HUES6 (cell line): ENCODE measurements around the gene KIRREL3.

Experiments
- H3K27ac ChIP-seq: 2 replicates; pipeline ENCODE4 v1.7.0; 2013; ENCODE audit warnings: low read depth, mild to moderate bottlenecking, low read length, inconsistent platforms
- H3K27me3 ChIP-seq: 2 replicates; pipeline ENCODE4 v1.6.1; 2013; ENCODE audit warnings: low read length; ENCODE audit not compliant: control insufficient read depth, insufficient read depth
- H3K36me3 ChIP-seq: 2 replicates; pipeline ENCODE4 v1.6.1; 2013; ENCODE audit warnings: low read length; ENCODE audit not compliant: control insufficient read depth, insufficient read depth
- H3K4me1 ChIP-seq: 2 replicates; pipeline ENCODE4 v1.6.1; 2013; ENCODE audit warnings: low read length; ENCODE audit not compliant: control insufficient read depth, insufficient read depth
- H3K4me3 ChIP-seq: 2 replicates; pipeline ENCODE4 v1.5.1; 2013; ENCODE audit warnings: low read depth, low read length
- H3K9ac ChIP-seq: one replicate; pipeline ENCODE4 v1.6.1; 2013; ENCODE audit warnings: mild to moderate bottlenecking, low read length
- H3K9me3 ChIP-seq: 2 replicates; pipeline ENCODE4 v1.6.1; 2013; ENCODE audit warnings: low read depth, low read length; ENCODE audit not compliant: control insufficient read depth, insufficient read depth

Gene KIRREL3

DNA sequence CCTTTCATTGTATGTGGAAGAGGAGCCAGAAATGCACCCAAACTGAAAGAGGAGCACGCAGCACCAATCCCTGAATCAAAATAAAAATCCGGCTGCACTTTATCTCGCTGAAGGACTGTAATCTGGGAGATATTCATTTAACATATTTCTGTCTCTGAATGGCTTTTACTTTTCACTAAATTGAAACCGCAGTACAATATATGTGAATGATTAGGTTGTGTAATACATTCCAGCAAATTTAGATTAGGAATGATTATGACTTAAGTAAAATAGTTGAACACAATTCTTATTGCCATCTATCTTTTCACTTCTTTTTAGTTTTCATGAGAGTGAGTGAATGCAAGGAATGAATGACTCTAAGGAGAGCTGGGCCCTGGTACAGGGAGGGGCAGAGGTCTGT is 413.0 kb downstream of the KIRREL3 start:
- Histone ChIP-seq H3K4me3 (no peak overlapping the region), H3K4me1 (peaks cover 48% of the 10 kb centered on the region), H3K36me3 (no peaks in the 10 kb centered on the region), H3K9me3 (no peaks in the 10 kb centered on the region), H3K27ac (no peak overlapping the region), H3K9ac (no peak overlapping the region), H3K27me3 (no peaks in the 10 kb centered on the region)

DNA sequence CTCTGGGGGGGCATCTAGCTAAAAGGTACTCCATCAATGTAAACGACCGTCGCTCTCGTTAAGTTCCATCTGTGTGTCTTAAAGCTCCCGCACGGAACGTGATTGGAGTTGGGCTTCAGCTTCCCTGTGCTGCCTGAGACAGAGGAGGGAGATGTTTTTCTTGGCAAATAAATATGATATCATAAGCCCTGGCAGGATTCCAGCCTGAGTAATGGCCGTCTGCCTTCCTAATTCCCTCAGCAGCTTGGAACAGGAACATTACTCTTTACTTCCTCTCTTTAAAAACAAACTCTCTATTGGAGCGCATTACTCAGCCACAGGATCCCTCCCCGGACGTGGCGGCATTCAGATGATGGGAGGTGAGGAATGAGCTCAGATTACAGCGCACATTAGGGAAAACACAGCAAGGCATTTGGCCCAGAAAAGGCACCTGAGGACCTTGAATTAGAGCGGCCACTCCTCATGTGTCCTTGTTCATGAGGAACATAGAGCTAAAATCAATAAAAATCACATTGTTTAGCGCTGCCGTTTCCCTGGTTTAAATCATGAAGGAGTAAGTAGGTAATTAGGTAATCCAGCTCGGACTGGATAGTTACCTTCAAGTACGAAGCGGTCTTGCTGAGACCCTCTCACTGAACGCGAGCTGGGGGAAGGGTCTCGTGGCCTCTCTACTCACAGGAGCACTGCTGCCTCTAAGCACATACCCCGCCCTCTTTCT is 414.6 kb downstream of the KIRREL3 start:
- Histone ChIP-seq H3K4me3 (peak overlapping the region; percentile 15; the same call in 1 of the 2 replicates), H3K9ac (no peak overlapping the region), H3K4me1 (peaks cover 43% of the 10 kb centered on the region), H3K27me3 (no peaks in the 10 kb centered on the region), H3K9me3 (no peaks in the 10 kb centered on the region), H3K36me3 (no peaks in the 10 kb centered on the region), H3K27ac (0 out of 2 replicates have a peak overlapping the region, but pooled peaks have one; percentile 6)

DNA sequence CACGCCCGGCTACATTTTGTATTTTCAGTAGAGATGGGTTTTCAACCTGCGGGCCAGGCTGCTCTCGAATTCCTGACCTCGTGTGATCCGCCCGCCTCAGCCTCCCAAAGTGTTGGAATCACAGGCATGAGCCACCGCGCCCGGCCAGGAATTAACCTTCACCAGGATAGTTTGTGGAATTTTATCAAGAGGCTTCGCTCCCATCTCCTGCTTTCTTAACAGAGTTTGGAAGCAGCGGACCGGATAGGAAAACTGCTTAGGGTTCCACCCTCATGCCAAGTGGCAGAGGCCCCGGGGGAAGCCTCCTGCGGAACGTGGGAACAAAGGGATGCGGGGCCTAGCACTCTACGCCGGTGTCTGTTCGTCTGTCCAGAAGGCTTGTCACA is 415.2 kb downstream of the KIRREL3 start:
- Histone ChIP-seq H3K27me3 (no peaks in the 10 kb centered on the region), H3K27ac (no peak overlapping the region), H3K4me3 (peak overlapping the region; percentile 15; the same call in 1 of the 2 replicates), H3K4me1 (peaks cover 43% of the 10 kb centered on the region), H3K9ac (no peak overlapping the region), H3K9me3 (no peaks in the 10 kb centered on the region), H3K36me3 (no peaks in the 10 kb centered on the region)

DNA sequence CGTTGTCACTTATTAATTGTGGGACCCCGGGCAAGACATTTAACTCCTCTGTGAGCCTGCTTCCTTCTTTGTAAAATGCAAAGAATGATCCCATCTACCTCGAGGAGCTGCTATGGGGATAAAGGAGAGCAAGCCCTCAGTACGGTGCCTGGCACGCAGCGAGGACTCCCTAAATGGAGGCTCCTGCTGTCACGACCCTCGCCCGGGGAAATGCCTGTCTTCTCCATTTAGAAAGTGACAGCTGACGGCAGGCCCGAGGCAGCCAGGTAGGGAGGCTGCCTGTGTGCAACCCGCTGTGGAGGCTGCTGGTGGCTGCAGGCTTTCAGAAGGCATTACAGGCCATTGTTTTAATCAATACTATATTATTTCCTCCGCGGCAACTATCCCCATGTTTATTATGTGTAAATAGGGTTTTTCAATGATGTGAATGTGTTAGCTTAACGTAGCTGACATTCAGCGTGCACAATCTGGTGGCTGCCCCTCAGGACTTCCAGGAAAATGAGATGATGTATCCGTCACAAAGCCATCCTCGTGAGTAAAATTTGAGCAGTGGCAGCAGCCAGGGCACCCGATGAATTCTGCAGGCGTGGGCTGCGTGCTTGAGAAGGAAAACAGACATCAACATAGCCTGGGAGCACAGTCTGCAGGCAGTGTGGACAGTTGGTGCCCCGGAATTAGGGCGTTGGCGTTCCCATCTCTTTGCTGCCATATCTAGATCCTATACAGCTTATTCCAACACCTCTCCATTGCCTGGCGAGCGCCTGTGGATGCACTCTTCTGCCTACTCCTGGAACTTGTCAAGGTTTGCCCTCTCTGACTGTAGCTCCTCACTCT is 416.8 kb downstream of the KIRREL3 start:
- Histone ChIP-seq H3K4me3 (no peak overlapping the region), H3K4me1 (peaks cover 37% of the 10 kb centered on the region), H3K9me3 (no peaks in the 10 kb centered on the region), H3K27me3 (no peaks in the 10 kb centered on the region), H3K9ac (no peak overlapping the region), H3K27ac (no peak overlapping the region), H3K36me3 (no peaks in the 10 kb centered on the region)

DNA sequence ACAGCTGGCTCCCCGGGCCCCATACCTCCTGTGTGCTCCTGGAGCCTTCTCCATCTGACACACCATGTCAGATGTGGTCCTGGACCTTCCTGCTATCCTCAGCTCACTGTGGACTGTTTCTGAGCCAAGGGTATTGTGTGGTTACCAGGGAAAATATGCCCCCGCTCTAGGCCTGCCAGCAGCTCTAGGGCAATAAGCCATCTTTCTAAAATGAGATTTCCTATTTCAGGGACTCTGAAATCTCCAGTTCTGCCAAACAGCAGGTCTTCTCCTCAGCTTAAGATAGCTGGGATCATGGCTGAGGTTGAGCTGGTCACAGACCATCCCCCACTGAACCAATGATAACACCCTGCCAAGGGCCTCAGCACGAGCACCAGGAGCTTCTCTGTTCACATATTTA is 417.5 kb downstream of the KIRREL3 start:
- no peak overlapping the region for H3K9ac ChIP-seq
- H3K9me3 ChIP-seq = no peaks in the 10 kb centered on the region
- H3K36me3 ChIP-seq = no peaks in the 10 kb centered on the region
- peaks cover 30% of the 10 kb centered on the region for H3K4me1 ChIP-seq
- no peaks in the 10 kb centered on the region for H3K27me3 ChIP-seq
- H3K27ac ChIP-seq = no peak overlapping the region
- no peak overlapping the region for H3K4me3 ChIP-seq

DNA sequence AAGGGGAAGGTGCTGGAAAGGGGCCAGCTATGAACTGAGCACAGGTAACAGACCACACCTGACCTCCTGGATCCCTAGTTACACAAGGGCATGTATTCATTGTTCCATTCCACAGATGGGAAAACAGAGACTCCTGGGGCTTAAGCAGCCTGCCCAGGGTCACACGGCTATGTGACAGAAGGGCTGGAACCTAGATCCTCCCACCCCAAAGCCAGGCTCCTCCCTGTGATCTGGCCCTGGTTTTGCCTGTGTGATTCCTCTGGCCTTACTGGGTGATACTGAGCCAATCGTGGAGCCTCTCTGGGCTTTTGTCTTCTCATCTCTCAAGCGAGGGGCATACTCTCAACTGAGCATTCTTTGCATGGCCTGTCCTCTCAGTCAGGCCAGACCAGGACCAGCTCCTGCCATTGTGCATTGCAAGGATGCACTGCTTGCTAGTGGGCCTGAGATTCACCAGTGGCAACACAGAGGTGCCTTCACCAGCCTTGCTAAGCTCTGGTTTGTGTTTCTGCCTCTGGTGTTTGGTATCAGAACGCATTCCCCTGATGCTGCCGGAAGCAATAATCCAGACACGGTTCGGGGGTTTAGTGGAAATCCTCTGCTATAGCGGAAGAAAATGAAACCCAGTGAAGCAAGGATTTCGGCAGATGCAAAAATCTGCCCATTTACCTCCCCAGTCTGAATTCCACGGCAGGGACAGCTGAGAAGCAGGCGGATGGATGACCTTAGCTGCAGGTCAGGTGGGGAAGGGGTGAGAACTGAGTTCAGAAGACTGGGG is 418.5 kb downstream of the KIRREL3 start:
- no peaks in the 10 kb centered on the region for H3K36me3 ChIP-seq
- peaks cover 25% of the 10 kb centered on the region for H3K4me1 ChIP-seq
- no peak overlapping the region for H3K9ac ChIP-seq
- H3K4me3 ChIP-seq = no peak overlapping the region
- no peaks in the 10 kb centered on the region for H3K27me3 ChIP-seq
- H3K27ac ChIP-seq = no peak overlapping the region
- H3K9me3 ChIP-seq = no peaks in the 10 kb centered on the region

DNA sequence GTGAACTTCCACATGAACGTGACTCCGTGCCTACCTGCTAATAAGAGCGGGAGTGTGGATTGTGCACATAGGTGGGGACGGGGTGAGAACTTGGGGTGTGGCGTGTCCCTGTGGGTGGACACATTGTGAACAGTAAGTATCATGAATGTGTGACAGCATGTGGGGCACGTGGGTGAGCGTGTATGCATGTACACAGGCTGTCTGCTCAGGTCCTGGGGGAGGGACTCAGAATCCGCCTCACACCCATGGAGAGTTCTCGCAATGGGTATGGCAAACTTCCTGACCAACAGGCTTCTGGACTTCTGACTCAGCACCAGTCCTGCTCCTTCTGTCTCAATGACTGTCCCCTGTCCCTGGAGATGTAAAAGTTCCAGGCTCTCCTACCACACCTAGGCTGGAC is 422.1 kb downstream of the KIRREL3 start:
- no peak overlapping the region for H3K27ac ChIP-seq
- no peaks in the 10 kb centered on the region for H3K9me3 ChIP-seq
- no peaks in the 10 kb centered on the region for H3K27me3 ChIP-seq
- H3K9ac ChIP-seq = no peak overlapping the region
- 0 out of 2 replicates have a peak, but pooled peaks cover 6% of the 10 kb centered on the region for H3K4me1 ChIP-seq
- no peaks in the 10 kb centered on the region for H3K36me3 ChIP-seq
- H3K4me3 ChIP-seq = no peak overlapping the region

DNA sequence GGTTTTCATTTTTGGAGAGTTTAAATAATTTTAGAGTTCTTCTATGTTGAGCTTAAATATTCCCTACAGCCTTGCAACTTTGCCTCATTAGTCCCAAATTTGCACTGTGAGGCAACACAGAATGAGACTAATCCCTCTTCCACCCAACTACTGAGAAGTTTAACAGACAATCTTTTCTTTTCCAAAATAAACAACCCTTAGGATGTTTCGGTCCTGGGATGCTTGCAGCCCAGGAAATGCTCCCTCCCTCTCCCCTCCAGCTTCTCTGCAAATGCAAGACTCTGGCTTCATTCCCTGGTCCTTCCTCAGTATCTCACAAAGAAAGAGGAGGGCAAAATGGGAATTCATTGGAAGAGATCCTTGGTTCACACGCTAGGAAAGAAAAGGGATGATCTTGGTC is 422.5 kb downstream of the KIRREL3 start:
- H3K4me1 ChIP-seq = 0 out of 2 replicates have a peak, but pooled peaks cover 6% of the 10 kb centered on the region
- no peaks in the 10 kb centered on the region for H3K36me3 ChIP-seq
- no peak overlapping the region for H3K4me3 ChIP-seq
- H3K27ac ChIP-seq = no peak overlapping the region
- no peaks in the 10 kb centered on the region for H3K9me3 ChIP-seq
- no peaks in the 10 kb centered on the region for H3K27me3 ChIP-seq
- no peak overlapping the region for H3K9ac ChIP-seq

DNA sequence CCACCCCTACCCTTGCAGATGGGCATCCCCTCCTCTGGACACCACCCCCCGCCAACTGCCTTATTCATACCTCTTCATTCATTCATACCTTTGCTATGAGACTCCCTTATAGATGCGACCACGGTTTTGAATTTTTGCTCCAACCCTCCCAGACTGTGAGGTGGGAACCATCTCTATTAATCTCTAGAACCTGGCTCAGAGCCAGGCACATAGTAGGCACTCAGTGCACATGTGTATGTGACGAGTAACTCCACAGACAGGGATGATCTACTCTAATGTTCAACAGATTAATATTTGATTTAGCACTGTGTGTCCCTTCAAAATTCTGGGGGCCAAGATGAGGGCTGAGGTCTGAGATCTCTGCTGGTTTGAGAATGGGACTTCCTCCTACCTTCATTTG is 424.7 kb downstream of the KIRREL3 start:
- H3K36me3 ChIP-seq = no peaks in the 10 kb centered on the region
- H3K27ac ChIP-seq = no peak overlapping the region
- H3K27me3 ChIP-seq = no peaks in the 10 kb centered on the region
- H3K4me3 ChIP-seq = no peak overlapping the region
- H3K4me1 ChIP-seq = no peaks in the 10 kb centered on the region
- H3K9ac ChIP-seq = no peak overlapping the region
- no peaks in the 10 kb centered on the region for H3K9me3 ChIP-seq

DNA sequence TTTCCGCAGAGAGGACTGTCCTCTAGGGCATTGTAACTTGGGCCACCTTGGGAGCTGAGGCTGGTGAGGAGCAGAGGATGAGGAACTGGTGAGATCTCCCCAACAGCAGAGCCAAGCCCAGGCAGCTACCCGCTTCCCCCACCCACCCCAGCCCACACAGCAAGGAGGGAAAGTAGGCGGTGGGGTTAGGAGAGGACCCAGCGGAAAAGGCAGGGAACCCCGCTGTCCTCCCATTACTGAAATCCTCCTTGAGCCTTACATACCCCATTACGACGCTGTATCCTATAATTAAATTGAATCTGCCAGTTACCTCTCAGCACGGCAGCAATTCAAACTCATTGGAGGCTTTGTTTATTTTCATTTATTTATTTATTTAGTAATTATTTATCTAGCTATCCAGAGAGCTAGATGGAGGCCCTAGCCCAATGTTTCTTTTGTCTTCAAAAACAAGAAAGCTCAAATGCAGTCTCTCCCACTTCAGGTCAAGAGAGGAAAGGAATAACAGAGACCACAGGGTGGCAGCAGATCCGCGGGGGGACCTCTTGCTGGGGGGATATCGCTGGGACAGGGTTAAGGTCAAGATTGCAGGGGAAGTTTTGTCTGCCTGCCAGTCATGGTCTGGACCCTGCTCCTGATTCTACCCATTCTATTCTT is 427.1 kb downstream of the KIRREL3 start:
- Histone ChIP-seq H3K9ac (no peak overlapping the region), H3K36me3 (no peaks in the 10 kb centered on the region), H3K27me3 (0 out of 2 replicates have a peak, but pooled peaks cover 2% of the 10 kb centered on the region), H3K9me3 (no peaks in the 10 kb centered on the region), H3K4me3 (no peak overlapping the region), H3K4me1 (no peaks in the 10 kb centered on the region), H3K27ac (no peak overlapping the region)
